WTC11 (cell line): ENCODE results near the gene PRKN.

Experiments used
- KAT7 ChIP-seq: sonication (generic); formaldehyde crosslinking; IDR thresholded peaks from 2 replicates; pipeline ENCODE4 v1.8.1; 2023; ENCODE audit warnings: missing genetic modification reagents, mild to moderate bottlenecking, borderline replicate concordance
- NR2C2 ChIP-seq: sonication (generic); formaldehyde crosslinking; IDR thresholded peaks from 2 replicates; pipeline ENCODE4 v1.8.0; 2022; ENCODE audit warnings: mild to moderate bottlenecking, missing genetic modification reagents
- ZNF121 ChIP-seq: sonication (generic); formaldehyde crosslinking; IDR thresholded peaks from 2 replicates; pipeline ENCODE4 v1.8.0; 2023; ENCODE audit warnings: missing genetic modification reagents
- ZNF317 ChIP-seq: sonication (generic); formaldehyde crosslinking; IDR thresholded peaks from 2 replicates; pipeline ENCODE4 v1.8.1; 2023; ENCODE audit warnings: low read depth, mild to moderate bottlenecking, moderate library complexity, missing genetic modification reagents, borderline replicate concordance
- TF ChIP-seq, protein P1 (sequence below): fragments of 200-600 bp; IDR thresholded peaks from 2 replicates; pipeline ENCODE4 v1.8.0; 2022; ENCODE audit warnings: antibody characterized with exemption
- TF ChIP-seq, protein P2 (sequence below): sonication (generic); formaldehyde crosslinking; IDR thresholded peaks from 2 replicates; pipeline ENCODE4 v1.8.0; 2022; ENCODE audit warnings: mild to moderate bottlenecking, missing genetic modification reagents
- TF ChIP-seq, protein P3 (sequence below): sonication (generic); formaldehyde crosslinking; IDR thresholded peaks from 2 replicates; pipeline ENCODE4 v1.8.1; 2023; ENCODE audit warnings: mild to moderate bottlenecking, missing genetic modification reagents, moderate library complexity

DNA sequence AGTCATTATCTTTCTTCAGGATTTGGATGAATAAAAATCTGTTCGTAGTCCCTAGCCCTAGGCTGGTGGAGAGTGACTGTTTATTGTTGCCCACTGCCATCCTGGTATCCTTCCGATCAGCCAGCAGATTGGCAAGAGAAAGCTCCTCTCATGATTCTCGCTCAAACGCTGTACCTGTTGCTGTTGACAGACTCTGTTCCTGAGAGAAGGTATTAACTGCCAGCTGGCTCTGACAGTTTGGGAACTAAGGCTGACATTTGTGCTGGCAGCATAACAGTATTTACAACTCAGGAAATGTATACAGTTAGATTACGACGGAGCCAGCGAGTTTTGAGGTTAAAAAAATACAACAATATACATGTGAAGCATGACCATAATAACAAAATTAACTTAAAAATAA, 674.5 kb downstream of the PRKN start:
- TF ChIP-seq ZNF121 (CRISPR knock-in tag) = no peak
- TF ChIP-seq KAT7 (CRISPR knock-in tag) = no peak
- TF ChIP-seq, protein P1, sequence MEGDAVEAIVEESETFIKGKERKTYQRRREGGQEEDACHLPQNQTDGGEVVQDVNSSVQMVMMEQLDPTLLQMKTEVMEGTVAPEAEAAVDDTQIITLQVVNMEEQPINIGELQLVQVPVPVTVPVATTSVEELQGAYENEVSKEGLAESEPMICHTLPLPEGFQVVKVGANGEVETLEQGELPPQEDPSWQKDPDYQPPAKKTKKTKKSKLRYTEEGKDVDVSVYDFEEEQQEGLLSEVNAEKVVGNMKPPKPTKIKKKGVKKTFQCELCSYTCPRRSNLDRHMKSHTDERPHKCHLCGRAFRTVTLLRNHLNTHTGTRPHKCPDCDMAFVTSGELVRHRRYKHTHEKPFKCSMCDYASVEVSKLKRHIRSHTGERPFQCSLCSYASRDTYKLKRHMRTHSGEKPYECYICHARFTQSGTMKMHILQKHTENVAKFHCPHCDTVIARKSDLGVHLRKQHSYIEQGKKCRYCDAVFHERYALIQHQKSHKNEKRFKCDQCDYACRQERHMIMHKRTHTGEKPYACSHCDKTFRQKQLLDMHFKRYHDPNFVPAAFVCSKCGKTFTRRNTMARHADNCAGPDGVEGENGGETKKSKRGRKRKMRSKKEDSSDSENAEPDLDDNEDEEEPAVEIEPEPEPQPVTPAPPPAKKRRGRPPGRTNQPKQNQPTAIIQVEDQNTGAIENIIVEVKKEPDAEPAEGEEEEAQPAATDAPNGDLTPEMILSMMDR = no peak
- TF ChIP-seq, protein P2, sequence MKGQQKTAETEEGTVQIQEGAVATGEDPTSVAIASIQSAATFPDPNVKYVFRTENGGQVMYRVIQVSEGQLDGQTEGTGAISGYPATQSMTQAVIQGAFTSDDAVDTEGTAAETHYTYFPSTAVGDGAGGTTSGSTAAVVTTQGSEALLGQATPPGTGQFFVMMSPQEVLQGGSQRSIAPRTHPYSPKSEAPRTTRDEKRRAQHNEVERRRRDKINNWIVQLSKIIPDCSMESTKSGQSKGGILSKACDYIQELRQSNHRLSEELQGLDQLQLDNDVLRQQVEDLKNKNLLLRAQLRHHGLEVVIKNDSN (CRISPR knock-in tag) = no peak
- no peak for TF ChIP-seq NR2C2 (CRISPR knock-in tag)
- no peak for TF ChIP-seq ZNF317
- TF ChIP-seq, protein P3, sequence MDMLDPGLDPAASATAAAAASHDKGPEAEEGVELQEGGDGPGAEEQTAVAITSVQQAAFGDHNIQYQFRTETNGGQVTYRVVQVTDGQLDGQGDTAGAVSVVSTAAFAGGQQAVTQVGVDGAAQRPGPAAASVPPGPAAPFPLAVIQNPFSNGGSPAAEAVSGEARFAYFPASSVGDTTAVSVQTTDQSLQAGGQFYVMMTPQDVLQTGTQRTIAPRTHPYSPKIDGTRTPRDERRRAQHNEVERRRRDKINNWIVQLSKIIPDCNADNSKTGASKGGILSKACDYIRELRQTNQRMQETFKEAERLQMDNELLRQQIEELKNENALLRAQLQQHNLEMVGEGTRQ = no peak
